ENCODE data around the gene HSPB6.
"Not testable (repeated sequence)": the region's sequence is repeated elsewhere in the genome, so short reads cannot be mapped to it uniquely, and the experiment has no call there.

The HSPB6 gene

DNA sequence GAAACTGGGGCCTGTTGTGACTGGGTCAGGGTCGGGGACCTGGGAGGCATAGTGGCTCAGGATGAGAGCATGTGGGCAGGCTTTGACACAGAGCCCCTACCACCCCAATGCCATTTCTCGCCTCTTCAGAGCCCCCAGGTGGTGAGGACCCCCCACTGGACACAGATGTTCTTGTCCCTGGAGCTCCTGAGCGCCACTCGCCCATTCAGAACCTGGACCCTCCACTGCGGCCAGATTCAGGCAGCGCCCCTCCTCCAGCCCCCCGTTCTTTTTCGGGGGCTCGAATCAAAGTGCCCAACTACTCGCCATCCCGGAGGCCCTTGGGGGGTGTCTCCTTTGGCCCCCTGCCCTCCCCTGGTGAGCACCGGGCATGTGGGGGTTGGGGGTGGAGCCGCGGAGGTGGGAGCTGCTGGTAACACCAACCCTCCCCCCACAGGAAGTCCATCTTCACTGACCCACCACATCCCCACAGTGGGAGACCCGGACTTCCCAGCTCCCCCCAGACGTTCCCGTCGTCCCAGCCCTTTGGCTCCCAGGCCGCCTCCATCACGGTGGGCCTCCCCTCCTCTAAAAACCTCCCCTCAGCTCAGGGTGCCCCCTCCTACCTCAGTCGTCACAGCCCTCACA is 24.9 kb downstream of the HSPB6 start:
- H3K9me3 ChIP-seq (ENCODE audit: control insufficient read depth, insufficient read depth, low read depth, low read length), result no peaks in the 10 kb centered on the region
- H3K27ac ChIP-seq (ENCODE audit: low read depth, low read length), result no peak overlapping the region
- H3K36me3 ChIP-seq (ENCODE audit: control insufficient read depth, insufficient read depth, low read length), result peaks cover 94% of the 10 kb centered on the region

DNA sequence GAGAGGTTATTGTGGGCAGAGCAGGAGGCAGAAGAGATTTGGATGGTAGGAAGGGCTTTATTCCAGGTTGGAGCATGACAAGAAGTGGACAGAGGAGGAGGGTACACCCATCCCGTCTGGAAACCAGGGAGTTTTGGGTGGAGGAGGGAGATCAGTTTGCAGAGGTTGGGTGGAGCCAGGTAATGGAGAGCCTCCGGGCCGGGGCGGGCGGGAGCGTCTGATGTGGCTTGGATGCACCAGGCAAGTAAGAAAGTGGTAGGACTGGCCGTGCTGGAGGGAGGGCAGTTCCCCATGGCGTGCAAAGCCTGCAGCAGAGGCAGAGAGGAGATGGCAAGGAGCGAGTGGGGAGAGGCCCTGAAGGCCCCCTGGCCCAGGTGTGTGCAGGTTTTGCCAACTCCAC is 25.5 kb downstream of the HSPB6 start:
- no peak overlapping the region for H3K4me3 ChIP-seq (ENCODE audit: low read depth, low read length)
- no peak overlapping the region for H3K9ac ChIP-seq (ENCODE audit: low read length)
- no peak overlapping the region for H3K27ac ChIP-seq (ENCODE audit: low read depth, low read length)
- H3K27me3 ChIP-seq (ENCODE audit: control insufficient read depth, insufficient read depth, low read length), result no peaks in the 10 kb centered on the region
- H3K36me3 ChIP-seq (ENCODE audit: control insufficient read depth, insufficient read depth, low read length), result peaks cover 92% of the 10 kb centered on the region
- no peaks in the 10 kb centered on the region for H3K4me1 ChIP-seq (ENCODE audit: control insufficient read depth, insufficient read depth, low read length)
- no peaks in the 10 kb centered on the region for H3K9me3 ChIP-seq (ENCODE audit: control insufficient read depth, insufficient read depth, low read depth, low read length)

More for the DNA sequence above, 24.9 kb downstream of the HSPB6 start:
- H3K4me3 ChIP-seq (ENCODE audit: low read depth, low read length), result no peak overlapping the region
- no peaks in the 10 kb centered on the region for H3K4me1 ChIP-seq (ENCODE audit: control insufficient read depth, insufficient read depth, low read length)
- no peaks in the 10 kb centered on the region for H3K27me3 ChIP-seq (ENCODE audit: control insufficient read depth, insufficient read depth, low read length)
- no peak overlapping the region for H3K9ac ChIP-seq (ENCODE audit: low read length)

- Histone ChIP-seq H3K27ac (ENCODE audit: low read depth, low read length) (no peak overlapping the region), H3K9me3 (ENCODE audit: control insufficient read depth, insufficient read depth, low read depth, low read length) (no peaks in the 10 kb centered on the region), H3K9ac (ENCODE audit: low read length) (no peak overlapping the region), H3K36me3 (ENCODE audit: control insufficient read depth, insufficient read depth, low read length) (peaks cover 95% of the 10 kb centered on the region), H3K4me3 (ENCODE audit: low read depth, low read length) (no peak overlapping the region), H3K27me3 (ENCODE audit: control insufficient read depth, insufficient read depth, low read length) (no peaks in the 10 kb centered on the region), H3K4me1 (ENCODE audit: control insufficient read depth, insufficient read depth, low read length) (no peaks in the 10 kb centered on the region)
Observed at GRCh38 chr19:35730326-35730725, 26.5 kb downstream of the HSPB6 start.

- H3K27me3 ChIP-seq (ENCODE audit: control insufficient read depth, insufficient read depth, low read length), result no peaks in the 10 kb centered on the region
- no peak overlapping the region for H3K4me3 ChIP-seq (ENCODE audit: low read depth, low read length)
- no peak overlapping the region for H3K27ac ChIP-seq (ENCODE audit: low read depth, low read length)
- no peaks in the 10 kb centered on the region for H3K9me3 ChIP-seq (ENCODE audit: control insufficient read depth, insufficient read depth, low read depth, low read length)
- H3K9ac ChIP-seq (ENCODE audit: low read length), result no peak overlapping the region
- H3K4me1 ChIP-seq (ENCODE audit: control insufficient read depth, insufficient read depth, low read length), result no peaks in the 10 kb centered on the region
- H3K36me3 ChIP-seq (ENCODE audit: control insufficient read depth, insufficient read depth, low read length), result peaks cover 95% of the 10 kb centered on the region
Observed at GRCh38 chr19:35729763-35730162, 27.1 kb downstream of the HSPB6 start.

GRCh38 chr19:35729021-35729420 is 27.8 kb downstream of the HSPB6 start:
- no peaks in the 10 kb centered on the region for H3K27me3 ChIP-seq (ENCODE audit: control insufficient read depth, insufficient read depth, low read length)
- no peaks in the 10 kb centered on the region for H3K4me1 ChIP-seq (ENCODE audit: control insufficient read depth, insufficient read depth, low read length)
- H3K9ac ChIP-seq (ENCODE audit: low read length), result no peak overlapping the region
- peaks cover 95% of the 10 kb centered on the region for H3K36me3 ChIP-seq (ENCODE audit: control insufficient read depth, insufficient read depth, low read length)
- no peak overlapping the region for H3K4me3 ChIP-seq (ENCODE audit: low read depth, low read length)
- H3K9me3 ChIP-seq (ENCODE audit: control insufficient read depth, insufficient read depth, low read depth, low read length), result no peaks in the 10 kb centered on the region
- no peak overlapping the region for H3K27ac ChIP-seq (ENCODE audit: low read depth, low read length)

GRCh38 chr19:35727956-35728706 is 28.7 kb downstream of the HSPB6 start:
- H3K27me3 ChIP-seq (ENCODE audit: control insufficient read depth, insufficient read depth, low read length), result no peaks in the 10 kb centered on the region
- H3K4me3 ChIP-seq (ENCODE audit: low read depth, low read length), result no peak overlapping the region
- no peaks in the 10 kb centered on the region for H3K9me3 ChIP-seq (ENCODE audit: control insufficient read depth, insufficient read depth, low read depth, low read length)
- H3K4me1 ChIP-seq (ENCODE audit: control insufficient read depth, insufficient read depth, low read length), result no peaks in the 10 kb centered on the region
- H3K27ac ChIP-seq (ENCODE audit: low read depth, low read length), result no peak overlapping the region
- H3K9ac ChIP-seq (ENCODE audit: low read length), result no peak overlapping the region
- H3K36me3 ChIP-seq (ENCODE audit: control insufficient read depth, insufficient read depth, low read length), result peaks cover 96% of the 10 kb centered on the region

DNA sequence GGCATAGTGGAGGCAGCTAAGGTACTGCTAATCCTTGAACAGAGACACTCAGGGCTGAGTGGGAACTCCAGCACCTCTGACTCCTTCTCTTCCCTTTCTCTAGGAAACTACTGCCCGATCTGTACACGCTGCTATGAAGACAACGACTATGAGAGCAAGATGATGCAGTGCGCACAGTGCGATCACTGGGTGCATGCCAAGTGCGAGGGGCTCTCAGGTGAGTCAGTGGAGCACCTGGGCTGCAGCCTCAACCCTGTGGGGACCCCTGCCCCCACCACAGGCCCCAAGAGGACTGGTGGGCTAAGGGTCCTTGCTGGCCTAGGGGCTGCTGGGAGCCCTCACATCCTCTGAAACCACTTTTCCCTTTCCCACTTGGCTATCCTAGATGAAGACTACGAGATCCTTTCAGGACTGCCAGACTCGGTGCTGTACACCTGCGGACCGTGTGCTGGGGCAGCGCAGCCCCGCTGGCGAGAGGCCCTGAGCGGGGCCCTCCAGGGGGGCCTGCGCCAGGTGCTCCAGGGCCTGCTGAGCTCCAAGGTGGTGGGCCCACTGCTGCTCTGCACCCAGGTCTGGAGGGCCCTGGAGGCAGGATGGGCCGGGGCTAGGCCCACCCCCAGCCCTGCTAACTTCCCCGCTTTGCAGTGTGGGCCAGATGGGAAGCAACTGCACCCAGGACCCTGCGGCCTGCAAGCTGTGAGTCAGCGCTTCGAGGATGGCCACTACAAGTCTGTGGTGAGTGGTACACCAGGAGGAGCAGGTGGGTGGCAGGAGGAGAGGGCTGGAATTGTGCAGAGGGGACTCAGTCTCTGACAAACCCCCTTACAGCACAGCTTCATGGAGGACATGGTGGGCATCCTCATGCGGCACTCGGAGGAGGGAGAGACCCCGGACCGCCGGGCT is 29.5 kb downstream of the HSPB6 start:
- Histone ChIP-seq H3K36me3 (ENCODE audit: control insufficient read depth, insufficient read depth, low read length) (peaks cover 98% of the 10 kb centered on the region), H3K4me3 (ENCODE audit: low read depth, low read length) (no peak overlapping the region), H3K9ac (ENCODE audit: low read length) (no peak overlapping the region), H3K9me3 (ENCODE audit: control insufficient read depth, insufficient read depth, low read depth, low read length) (no peaks in the 10 kb centered on the region), H3K4me1 (ENCODE audit: control insufficient read depth, insufficient read depth, low read length) (no peaks in the 10 kb centered on the region), H3K27me3 (ENCODE audit: control insufficient read depth, insufficient read depth, low read length) (no peaks in the 10 kb centered on the region), H3K27ac (ENCODE audit: low read depth, low read length) (no peak overlapping the region)

- H3K36me3 ChIP-seq (ENCODE audit: control insufficient read depth, insufficient read depth, low read length), result peaks cover 94% of the 10 kb centered on the region
- H3K9ac ChIP-seq (ENCODE audit: low read length), result no peak overlapping the region
Observed at GRCh38 chr19:35725216-35725861, 31.5 kb downstream of the HSPB6 start.

DNA sequence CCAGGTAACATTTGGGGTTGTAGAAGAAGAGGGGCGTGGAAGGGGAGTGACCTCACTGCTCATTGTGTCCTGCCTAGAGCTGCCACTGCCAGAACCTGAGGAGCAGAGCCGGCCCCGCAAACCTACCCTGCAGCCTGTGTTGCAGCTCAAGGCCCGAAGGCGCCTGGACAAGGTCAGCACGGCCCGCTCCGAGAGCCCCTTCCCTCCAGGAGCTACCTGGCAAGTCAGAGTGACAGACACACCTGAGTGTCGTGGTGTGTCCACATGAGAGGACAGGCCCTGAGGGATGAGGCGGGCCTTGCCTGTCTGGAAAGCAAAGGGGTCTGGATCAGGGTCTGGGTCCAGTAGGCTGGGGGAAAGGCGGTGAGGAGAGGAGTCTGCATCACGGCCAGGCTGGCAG is 32.3 kb downstream of the HSPB6 start:
- no peak overlapping the region for H3K27ac ChIP-seq (ENCODE audit: low read depth, low read length)
- H3K36me3 ChIP-seq (ENCODE audit: control insufficient read depth, insufficient read depth, low read length), result peaks cover 93% of the 10 kb centered on the region
- H3K27me3 ChIP-seq (ENCODE audit: control insufficient read depth, insufficient read depth, low read length), result no peaks in the 10 kb centered on the region
- H3K9me3 ChIP-seq (ENCODE audit: control insufficient read depth, insufficient read depth, low read depth, low read length), result no peaks in the 10 kb centered on the region
- no peaks in the 10 kb centered on the region for H3K4me1 ChIP-seq (ENCODE audit: control insufficient read depth, insufficient read depth, low read length)
- no peak overlapping the region for H3K4me3 ChIP-seq (ENCODE audit: low read depth, low read length)
- no peak overlapping the region for H3K9ac ChIP-seq (ENCODE audit: low read length)

More at GRCh38 chr19:35725216-35725861, 31.5 kb downstream of the HSPB6 start:
- Histone ChIP-seq H3K27me3 (ENCODE audit: control insufficient read depth, insufficient read depth, low read length) (no peaks in the 10 kb centered on the region), H3K9me3 (ENCODE audit: control insufficient read depth, insufficient read depth, low read depth, low read length) (no peaks in the 10 kb centered on the region), H3K27ac (ENCODE audit: low read depth, low read length) (no peak overlapping the region), H3K4me3 (ENCODE audit: low read depth, low read length) (no peak overlapping the region), H3K4me1 (ENCODE audit: control insufficient read depth, insufficient read depth, low read length) (no peaks in the 10 kb centered on the region)

DNA sequence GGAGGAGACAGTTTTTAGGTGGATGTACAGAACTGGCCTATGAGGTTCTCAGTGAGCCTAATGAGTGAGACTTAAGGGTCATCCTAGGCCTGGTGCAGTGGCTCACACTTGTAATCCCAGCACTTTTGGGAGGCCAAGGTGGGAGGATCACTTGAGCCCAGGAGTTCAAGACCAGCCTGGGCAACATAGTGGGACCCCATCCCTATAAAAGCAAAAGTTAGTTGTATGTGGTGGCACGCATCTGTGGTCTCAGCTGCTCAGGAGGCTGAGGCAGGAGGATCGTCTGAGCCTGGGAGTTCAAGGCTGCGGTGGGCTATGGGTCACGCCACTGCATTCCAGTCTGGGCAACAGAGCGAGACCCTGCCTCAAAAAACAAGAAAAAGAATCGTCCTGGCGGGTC is 32.7 kb downstream of the HSPB6 start:
- not testable (repeated sequence) for H3K4me1 ChIP-seq (ENCODE audit: control insufficient read depth, insufficient read depth, low read length); H3K9ac ChIP-seq (ENCODE audit: low read length); H3K27ac ChIP-seq (ENCODE audit: low read depth, low read length); H3K9me3 ChIP-seq (ENCODE audit: control insufficient read depth, insufficient read depth, low read depth, low read length); H3K27me3 ChIP-seq (ENCODE audit: control insufficient read depth, insufficient read depth, low read length); H3K4me3 ChIP-seq (ENCODE audit: low read depth, low read length)
- H3K36me3 ChIP-seq (ENCODE audit: control insufficient read depth, insufficient read depth, low read length), result peaks cover 91% of the 10 kb centered on the region
